Heart left ventricle (tissue), 16 donors: ENCODE data around the gene PACS1. TPM values are rescaled to one million over a fixed set of nuclear protein-coding genes. Genes with fewer than 3 reads are reported as not detected.
"Not testable (repeated sequence)": the region's sequence is repeated elsewhere in the genome, so short reads cannot be mapped to it uniquely, and the experiment has no call there.

ENCODE experiments used
- ATAC-seq, 4 donors: fragments of 200-7000 bp; cut with Tn5 transposase; one replicate each; pipeline ENCODE4 v1.9.1; 2020 to 2022; ENCODE audit warnings: moderate library complexity in 4 of 4, mild to moderate bottlenecking in 3 of 4, moderate number of reproducible peaks in 1 of 4
- DNase-seq, 5 donors: peaks; one replicate each; pipeline ENCODE4 v3.0.0-alpha.2; 2020
- H3K27ac ChIP-seq, 12 donors: fragments of 200-600 bp; sonication (generic) in 4 of 12; one replicate each; pipeline versions ENCODE4 v1.5.0 to v1.8.0; 2016 to 2022; ENCODE audit warnings: mild to moderate bottlenecking in 2 of 12
- H3K27me3 ChIP-seq, 9 donors: fragments of 200-600 bp; sonication (generic) in 2 of 9; one replicate each; pipeline versions ENCODE4 v1.5.1 to v1.8.0; 2016 to 2022; ENCODE audit warnings: mild to moderate bottlenecking in 3 of 9
- H3K36me3 ChIP-seq, 9 donors: fragments of 200-600 bp; sonication (generic) in 2 of 9; one replicate each; pipeline versions ENCODE4 v1.5.0 to v1.8.0; 2018 to 2022; ENCODE audit warnings: mild to moderate bottlenecking in 2 of 9
- H3K4me1 ChIP-seq, 12 donors: fragments of 200-600 bp; sonication (generic) in 4 of 12; one replicate each; pipeline versions ENCODE4 v1.5.0 to v1.8.0; 2016 to 2022; ENCODE audit warnings: mild to moderate bottlenecking in 3 of 12
- H3K4me3 ChIP-seq, 12 donors: fragments of 200-600 bp; sonication (generic) in 4 of 12; one replicate each; pipeline versions ENCODE4 v1.5.0 to v1.8.0; 2017 to 2022; ENCODE audit warnings: mild to moderate bottlenecking in 9 of 12, moderate library complexity in 4 of 12
- H3K9me3 ChIP-seq, 12 donors: fragments of 200-600 bp; sonication (generic) in 4 of 12; one replicate each; pipeline versions ENCODE4 v1.5.0 to v1.8.0; 2016 to 2022; ENCODE audit warnings: mild to moderate bottlenecking in 1 of 12
- POLR2A ChIP-seq, 2 donors: fragments of 450-650 bp; IDR thresholded peaks; one replicate each; pipeline ENCODE4 v1.6.1; 2017; ENCODE audit warnings: antibody characterized with exemption in 2 of 2, mild to moderate bottlenecking in 2 of 2, moderate library complexity in 2 of 2
- WGBS, 4 donors: extraction: QIAGEN DNeasy Blood & Tissue Kit in 2 of 4; methylation state at CpG; one replicate each; pipeline versions ENCODE4 v1.1.5 to v1.1.7; 2013 to 2018; 5-methylcytosine and 5-hydroxymethylcytosine counted together
- intact Hi-C, 10 donors: fragments of 100-400 bp; cut with DNase I; formaldehyde crosslinking; loops; one replicate each; pipeline versions ENCODE4 v1.11.1 to v1.14.2; 2022
- polyA plus RNA-seq, 2 donors: library from polyadenylated mRNA; stranded (reverse); fragments of 200-250 nt; gene quantifications; one replicate each; pipeline ENCODE4 v1.2.3, GENCODE V29; 2013
- total RNA-seq, 9 donors: library from RNA; depleted of rRNA in 2 of 9; stranded (reverse); fragments of >200 nt in 2 of 9; fragmentation: NEBNext Ultra II Directional in 3 of 9; extraction: Animal tissue kit (Norgen Biotek cat#: 25700) in 3 of 9; gene quantifications; one replicate each; pipeline versions ENCODE4 v1.1.0 to v1.2.4, GENCODE V29; 2016 to 2023
- TF ChIP-seq, protein P1 (sequence below), 12 donors: fragments of 200-600 bp; sonication (generic) in 4 of 12; IDR thresholded peaks; one replicate each; pipeline versions ENCODE4 v1.5.0 to v1.8.0; 2018 to 2022; ENCODE audit warnings: antibody characterized with exemption in 12 of 12, mild to moderate bottlenecking in 5 of 12
- donor health status: ischemic (EF 13 %, LVEDD 7.1; RV severe dilation, severe dysfunction).
- donor health status: healthy with polysubstance abuse.
- donor health status: DM: no; HTN: yes; CAD: no.
- donor health status: DM: no; HTN: no; CAD: no.
- donor health status: ischemic (EF 25% LVEDD 6.9; RV normal size, moderate dysfunction).
- donor health status: ischemic (EF 25% LVEDD 5.7; RV mildly dilated, moderate dysfunction).
- donor health status: healthy.
- donor health status: DM: yes; HTN: yes; CAD: no.
- donor health status: ischemic (EF 35%, LVEDD 5.7; RV mildly dilated, moderate dysfunction).
- donor health status: nonischemic (EF 11% LVEDD 7.7; RV severe dilation, severe dysfunction).
- donor health status: DM: yes; HTN: yes; CAD: no.
- donor health status: PGD.
- donor health status: ischemic (EF 29% LVEDD 5.4; RV normal size, mild dysfunction).
- donor health status: nonischemic (EF 23%, LVEDD 6.1; RV moderate dilation, normal function).

Gene PACS1
- total and polyA plus RNA-seq, 11 donors: 30.6 to 151 (median 89.8) TPM

DNA sequence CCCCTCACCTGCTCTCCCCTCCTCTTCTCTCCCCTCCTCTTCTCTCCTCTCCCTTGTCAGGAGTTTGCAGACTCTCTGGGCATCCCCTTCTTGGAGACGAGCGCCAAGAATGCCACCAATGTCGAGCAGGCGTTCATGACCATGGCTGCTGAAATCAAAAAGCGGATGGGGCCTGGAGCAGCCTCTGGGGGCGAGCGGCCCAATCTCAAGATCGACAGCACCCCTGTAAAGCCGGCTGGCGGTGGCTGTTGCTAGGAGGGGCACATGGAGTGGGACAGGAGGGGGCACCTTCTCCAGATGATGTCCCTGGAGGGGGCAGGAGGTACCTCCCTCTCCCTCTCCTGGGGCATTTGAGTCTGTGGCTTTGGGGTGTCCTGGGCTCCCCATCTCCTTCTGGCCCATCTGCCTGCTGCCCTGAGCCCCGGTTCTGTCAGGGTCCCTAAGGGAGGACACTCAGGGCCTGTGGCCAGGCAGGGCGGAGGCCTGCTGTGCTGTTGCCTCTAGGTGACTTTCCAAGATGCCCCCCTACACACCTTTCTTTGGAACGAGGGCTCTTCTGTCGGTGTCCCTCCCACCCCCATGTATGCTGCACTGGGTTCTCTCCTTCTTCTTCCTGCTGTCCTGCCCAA is 206.0 kb downstream of the PACS1 start:
- DNase-seq: no peak
- 82 to 85% (median 85%) methylated on average over 11 to 14 of the region's 14 CpGs for WGBS, 4 donors
- Histone ChIP-seq H3K27ac (no peak overlapping the region), H3K27me3 (no peaks in the 10 kb centered on the region), H3K9me3 (no peaks in the 10 kb centered on the region), H3K4me1 (peaks cover 0 to 15% (median 9%) of the 10 kb centered on the region in 12 donors), H3K4me3 (no peak overlapping the region), H3K36me3 (peaks cover 4 to 52% (median 48%) of the 10 kb centered on the region in 9 donors)
- intact Hi-C loops: no loop called here
- no peak for TF ChIP-seq POLR2A (IDR thresholded peaks at IDR 0.05)
- TF ChIP-seq, protein P1, sequence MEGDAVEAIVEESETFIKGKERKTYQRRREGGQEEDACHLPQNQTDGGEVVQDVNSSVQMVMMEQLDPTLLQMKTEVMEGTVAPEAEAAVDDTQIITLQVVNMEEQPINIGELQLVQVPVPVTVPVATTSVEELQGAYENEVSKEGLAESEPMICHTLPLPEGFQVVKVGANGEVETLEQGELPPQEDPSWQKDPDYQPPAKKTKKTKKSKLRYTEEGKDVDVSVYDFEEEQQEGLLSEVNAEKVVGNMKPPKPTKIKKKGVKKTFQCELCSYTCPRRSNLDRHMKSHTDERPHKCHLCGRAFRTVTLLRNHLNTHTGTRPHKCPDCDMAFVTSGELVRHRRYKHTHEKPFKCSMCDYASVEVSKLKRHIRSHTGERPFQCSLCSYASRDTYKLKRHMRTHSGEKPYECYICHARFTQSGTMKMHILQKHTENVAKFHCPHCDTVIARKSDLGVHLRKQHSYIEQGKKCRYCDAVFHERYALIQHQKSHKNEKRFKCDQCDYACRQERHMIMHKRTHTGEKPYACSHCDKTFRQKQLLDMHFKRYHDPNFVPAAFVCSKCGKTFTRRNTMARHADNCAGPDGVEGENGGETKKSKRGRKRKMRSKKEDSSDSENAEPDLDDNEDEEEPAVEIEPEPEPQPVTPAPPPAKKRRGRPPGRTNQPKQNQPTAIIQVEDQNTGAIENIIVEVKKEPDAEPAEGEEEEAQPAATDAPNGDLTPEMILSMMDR (IDR thresholded peaks at IDR 0.05): no peak
- ATAC-seq: no peak

DNA sequence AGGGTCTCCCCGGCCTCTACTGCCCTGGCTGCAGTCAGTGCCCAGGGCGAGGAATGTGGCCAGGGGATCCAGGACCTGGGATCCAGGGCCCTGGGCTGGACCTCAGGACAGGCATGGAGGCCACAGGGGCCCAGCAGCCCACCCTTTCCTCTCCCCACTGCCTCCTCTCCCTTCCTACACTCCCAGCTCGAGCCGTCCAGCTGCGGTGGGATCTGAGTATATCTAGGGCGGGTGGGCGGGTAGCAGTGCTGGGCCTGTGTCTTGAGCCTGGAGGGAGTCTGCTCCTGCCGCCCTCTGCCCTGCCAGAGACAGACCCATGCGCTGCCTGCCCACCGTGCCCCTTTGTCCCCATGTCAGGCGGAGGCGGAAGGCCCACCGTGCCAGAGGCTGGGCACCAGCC is 206.5 kb downstream of the PACS1 start:
- ATAC-seq: peak in 2 of 4 donors; percentile 2 to 4

DNA sequence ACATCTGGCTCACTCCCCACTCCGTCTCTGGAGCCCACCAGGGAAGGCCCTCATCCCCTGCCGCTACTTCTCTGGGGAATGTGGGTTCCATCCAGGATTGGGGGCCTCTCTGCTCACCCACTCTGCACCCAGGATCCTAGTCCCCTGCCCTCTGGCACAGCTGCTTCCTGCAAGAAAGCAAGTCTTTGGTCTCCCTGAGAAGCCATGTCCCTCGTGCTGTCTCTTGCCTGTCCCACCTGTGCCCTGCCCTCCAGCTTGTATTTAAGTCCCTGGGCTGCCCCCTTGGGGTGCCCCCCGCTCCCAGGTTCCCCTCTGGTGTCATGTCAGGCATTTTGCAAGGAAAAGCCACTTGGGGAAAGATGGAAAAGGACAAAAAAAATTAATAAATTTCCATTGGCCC is 207.0 kb downstream of the PACS1 start:
- 74 to 89% (median 80%) methylated on average over 4 of the region's 4 CpGs for WGBS, 4 donors
- DNase-seq, H3K9me3 ChIP-seq, H3K27me3 ChIP-seq, H3K4me3 ChIP-seq, intact Hi-C loops: not testable (repeated sequence)
- Histone ChIP-seq H3K4me1 (peaks cover 0 to 16% (median 9%) of the 10 kb centered on the region in 12 donors), H3K36me3 (peaks cover 4 to 46% (median 42%) of the 10 kb centered on the region in 9 donors), H3K27ac (peak overlapping the region in 1 of 12 donors; percentile 80)
- peak in 1 of 4 donors; percentile 5 for ATAC-seq

More for the DNA sequence above, 206.5 kb downstream of the PACS1 start:
- H3K4me3 ChIP-seq, DNase-seq, intact Hi-C loops, H3K9me3 ChIP-seq, H3K27ac ChIP-seq, H3K27me3 ChIP-seq: not testable (repeated sequence)
- Histone ChIP-seq H3K4me1 (peaks cover 0 to 13% (median 8%) of the 10 kb centered on the region in 12 donors), H3K36me3 (peaks cover 4 to 50% (median 47%) of the 10 kb centered on the region in 9 donors)
- 76 to 84% (median 79%) methylated on average over 11 to 13 of the region's 13 CpGs for WGBS, 4 donors

DNA sequence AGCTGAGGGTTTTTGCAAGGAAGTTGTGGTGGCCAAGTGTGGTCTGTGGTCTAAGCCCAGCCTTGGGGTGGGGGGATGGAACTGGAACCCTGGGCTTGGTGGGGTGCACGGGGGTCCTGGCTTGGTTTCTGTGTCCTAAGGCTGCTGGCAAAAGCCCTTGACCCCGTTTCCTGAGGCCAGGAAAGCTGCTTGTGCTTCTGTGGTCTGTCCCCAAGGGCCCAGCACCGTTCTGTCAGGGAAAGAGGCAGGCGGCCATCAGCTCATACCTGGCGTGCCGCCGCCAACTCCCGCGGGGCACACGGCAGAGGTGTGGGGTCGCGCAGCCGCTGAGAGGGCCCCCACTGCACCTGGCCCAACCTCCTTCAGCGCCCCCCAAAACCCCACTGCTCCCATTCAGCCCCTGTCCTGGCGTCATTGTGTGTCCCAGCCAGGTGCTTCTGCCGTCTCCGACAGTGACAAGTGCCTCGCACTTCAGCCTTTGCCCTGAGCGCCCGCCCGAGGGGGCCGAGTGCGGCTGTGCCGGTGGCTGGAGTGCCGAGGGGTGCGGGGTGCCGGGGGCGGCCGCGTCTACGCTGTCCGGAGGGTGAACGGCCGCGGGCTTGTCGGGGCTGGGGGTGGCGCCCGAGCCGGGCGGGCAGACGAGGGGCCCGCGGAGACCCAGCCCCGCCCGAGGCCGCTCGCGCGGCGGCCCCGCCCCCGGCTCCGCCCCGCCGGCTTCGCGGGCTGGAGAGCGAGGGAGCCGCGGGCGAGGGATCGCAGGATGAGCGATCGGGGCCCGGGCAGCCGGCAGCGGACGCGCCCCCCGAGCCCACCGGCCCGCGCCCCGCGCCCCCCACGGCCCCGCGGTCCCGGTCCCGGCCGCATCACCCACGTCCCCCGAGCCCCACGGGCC is 207.6 kb downstream of the PACS1 start, which contains the start of gene CNIH2:
CNIH2 (plus strand) TSS at position 705 of the 892 bp plus-strand sequence. CDS start 282 bp downstream, outside the sequence.
- TF ChIP-seq, protein P1 (IDR thresholded peaks at IDR 0.05): no peak
- peak in 1 of 2 donors; percentile 19 for TF ChIP-seq POLR2A (IDR thresholded peaks at IDR 0.05)
- Histone ChIP-seq H3K9me3 (no peaks in the 10 kb centered on the region), H3K27ac (peak within 1 kb of the TSS in 4 of 12 donors; percentile 13 to 80 (median 28)), H3K4me1 (peaks cover 0 to 21% (median 13%) of the 10 kb centered on the region in 12 donors), H3K4me3 (peak within 1 kb of the TSS in 9 of 12 donors; percentile 22 to 53 (median 41)), H3K36me3 (peaks cover 4 to 39% (median 36%) of the 10 kb centered on the region in 9 donors), H3K27me3 (no peaks in the 10 kb centered on the region)
- 5 to 34% (median 7%) methylated on average over 10 to 84 of the region's 84 CpGs for WGBS, 4 donors
- peak in 2 of 4 donors; percentile 7 to 27 for ATAC-seq
- no peak for DNase-seq
- intact Hi-C loops: no loop called here
